HepG2 (cell line): ENCODE measurements around the gene NELFCD. TPM values are rescaled to one million over a fixed set of nuclear protein-coding genes. Genes with fewer than 3 reads are reported as not detected.

Experiments used
- EZH2 ChIP-seq: conservative IDR thresholded peaks from 2 replicates; pipeline ENCODE4 v1.6.1; 2012; ENCODE audit warnings: mild to moderate bottlenecking, low read depth, low read length, moderate library complexity
- HNRNPLL ChIP-seq: fragments of 200-400 bp; formaldehyde crosslinking; IDR thresholded peaks from 2 replicates; pipeline ENCODE4 v1.6.1; 2017; ENCODE audit warnings: mild to moderate bottlenecking, low read depth, low read length; ENCODE audit not compliant: poor library complexity, severe bottlenecking
- IKZF1 ChIP-seq: fragments of 450-650 bp; IDR thresholded peaks from 2 replicates; pipeline ENCODE4 v1.7.1; 2016
- JUND ChIP-seq: sonication (generic); formaldehyde crosslinking; IDR thresholded peaks from 2 replicates; pipeline ENCODE4 v1.8.0; 2022; ENCODE audit warnings: mild to moderate bottlenecking, missing genetic modification reagents
- NRL ChIP-seq: sonication (generic); formaldehyde crosslinking; IDR thresholded peaks from 2 replicates; pipeline ENCODE4 v1.5.0; 2020; ENCODE audit warnings: missing genetic modification reagents, mild to moderate bottlenecking, moderate library complexity, borderline replicate concordance
- RBM39 ChIP-seq: fragments of 200-400 bp; formaldehyde crosslinking; IDR thresholded peaks from one replicate; pipeline ENCODE4 v1.6.1; 2018; ENCODE audit warnings: antibody characterized with exemption, mild to moderate bottlenecking, low read depth, low read length; ENCODE audit not compliant: poor library complexity, severe bottlenecking
- SAP130 ChIP-seq: IDR thresholded peaks from 2 replicates; pipeline ENCODE4 v1.6.1; 2016; ENCODE audit warnings: low read depth
- TCF7L2 ChIP-seq: IDR thresholded peaks from 2 replicates; pipeline ENCODE4 v1.6.1; 2011; ENCODE audit warnings: mild to moderate bottlenecking, low read depth, low read length, moderate library complexity
- ZFX ChIP-seq: sonication (generic); formaldehyde crosslinking; IDR thresholded peaks from 2 replicates; pipeline ENCODE4 v1.4.0; 2020; ENCODE audit warnings: mild to moderate bottlenecking, low read depth, missing genetic modification reagents, moderate library complexity
- ZFYVE20 ChIP-seq: sonication (generic); formaldehyde crosslinking; IDR thresholded peaks from 2 replicates; pipeline ENCODE4 v1.8.0; 2023; ENCODE audit warnings: low read depth, mild to moderate bottlenecking, moderate library complexity, missing genetic modification reagents, borderline replicate concordance
- ZMYM4 ChIP-seq: sonication (generic); formaldehyde crosslinking; IDR thresholded peaks from 2 replicates; pipeline ENCODE4 v1.8.1; 2023; ENCODE audit warnings: mild to moderate bottlenecking, missing genetic modification reagents
- ZNF30 ChIP-seq: sonication (generic); formaldehyde crosslinking; IDR thresholded peaks from 2 replicates; pipeline ENCODE4 v1.5.0; 2020; ENCODE audit warnings: mild to moderate bottlenecking, missing genetic modification reagents
- ZNF530 ChIP-seq: sonication (generic); formaldehyde crosslinking; IDR thresholded peaks from 2 replicates; pipeline ENCODE4 v1.5.0; 2020; ENCODE audit warnings: low read depth, mild to moderate bottlenecking, missing genetic modification reagents
- ZNF570 ChIP-seq: sonication (generic); formaldehyde crosslinking; IDR thresholded peaks from 2 replicates; pipeline ENCODE4 v1.4.0; 2020; ENCODE audit warnings: mild to moderate bottlenecking, missing genetic modification reagents, borderline replicate concordance
- ZNF709 ChIP-seq: sonication (generic); formaldehyde crosslinking; IDR thresholded peaks from 2 replicates; pipeline ENCODE4 v1.5.0; 2020; ENCODE audit warnings: mild to moderate bottlenecking, missing genetic modification reagents
- ZSCAN22 ChIP-seq: sonication (generic); formaldehyde crosslinking; IDR thresholded peaks from 2 replicates; pipeline ENCODE4 v1.4.0; 2020; ENCODE audit warnings: mild to moderate bottlenecking, missing genetic modification reagents
- polyA plus RNA-seq, 8 experiments: library from polyadenylated mRNA; depleted of rRNA in 3 of 8; stranded (reverse) in 7 of 8; unstranded in 1 of 8; fragments of >200 nt; fragmentation: Illumina TruSeq in 4 of 8; extraction: Trizol in 4 of 8; gene quantifications; 2 replicates each; pipeline versions ENCODE4 v1.2.1 to v1.2.3, GENCODE V29; 2011 to 2016; ENCODE audit warnings: low read depth in 4 of 8, missing spikeins in 1 of 8, mixed read lengths in 1 of 8; ENCODE audit not compliant: insufficient read depth in 1 of 8
- total RNA-seq, 5 experiments: library from RNA; depleted of rRNA; stranded (reverse); fragments of >200 nt; fragmentation: Illumina TruSeq; extraction: Trizol; gene quantifications; 2 replicates each; pipeline ENCODE4 v1.2.3, GENCODE V29; 2016; ENCODE audit warnings: low read depth in 1 of 5
- TF ChIP-seq, protein P1 (sequence below): sonication (generic); formaldehyde crosslinking; IDR thresholded peaks from 2 replicates; pipeline ENCODE4 v1.4.0; 2020; ENCODE audit warnings: missing genetic modification reagents
- TF ChIP-seq, protein P2 (sequence below): sonication (generic); formaldehyde crosslinking; IDR thresholded peaks from 2 replicates; pipeline ENCODE4 v1.8.1; 2023; ENCODE audit warnings: mild to moderate bottlenecking, moderate library complexity, missing genetic modification reagents
- TF ChIP-seq, protein P3 (sequence below): sonication (generic); formaldehyde crosslinking; IDR thresholded peaks from 2 replicates; pipeline ENCODE4 v1.4.0; 2020; ENCODE audit warnings: missing genetic modification reagents

NELFCD gene
- total and polyA plus RNA-seq, 2 of the 13 experiments (the other 11 are each of a cell fraction or from before 2014, with no cell fraction given): 159 to 203 TPM

DNA sequence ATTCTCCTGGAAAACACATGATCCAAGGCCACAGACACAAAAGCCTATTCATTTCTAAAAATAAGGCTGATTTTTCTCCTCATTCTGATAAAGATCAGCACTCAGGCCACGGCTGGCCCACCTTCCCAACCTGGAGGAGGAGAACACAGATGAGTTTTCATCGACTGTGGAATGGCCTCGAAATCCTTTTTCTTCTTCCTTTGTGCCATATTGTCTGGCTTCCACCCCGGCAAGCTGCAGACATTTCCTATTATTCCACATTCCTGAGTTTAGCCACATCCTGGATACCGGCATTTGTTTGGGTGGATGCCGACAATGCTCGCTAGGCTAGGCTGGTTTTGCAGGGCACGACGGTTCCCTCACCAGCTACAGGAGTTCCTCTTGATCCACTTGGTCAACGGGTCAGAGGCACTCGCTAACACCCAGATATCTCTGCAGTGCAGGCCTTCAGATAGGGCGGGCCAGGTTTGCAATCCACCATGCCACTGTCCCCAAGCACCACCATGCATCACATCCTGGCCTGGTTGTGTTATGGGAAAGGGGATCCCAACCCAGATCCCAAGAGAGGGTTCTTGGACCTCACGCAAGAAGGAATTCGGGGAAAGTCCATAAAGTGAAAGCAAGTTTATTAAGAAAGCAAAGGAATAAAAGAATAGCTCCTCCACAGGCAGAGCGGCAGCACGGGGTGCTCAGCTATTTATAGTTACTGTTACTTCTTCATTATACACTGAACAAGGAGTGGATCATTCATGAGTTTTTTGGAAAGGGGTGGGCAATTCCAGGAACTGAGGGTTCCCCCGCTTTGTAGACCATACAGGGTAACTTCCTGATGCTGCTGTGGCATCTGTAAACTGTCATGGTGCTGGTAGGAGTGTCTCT is 30.2 kb downstream of the NELFCD start (continued):
- TF ChIP-seq ZNF709 (CRISPR knock-in tag) (no peak), ZNF30 (CRISPR knock-in tag) (no peak), ZFX (CRISPR knock-in tag) (peak; percentile 12; the same call in 1 of the 2 replicates), JUND (CRISPR knock-in tag) (no peak), NRL (CRISPR knock-in tag) (no peak), TCF7L2 (no peak), HNRNPLL (no peak), RBM39 (no peak), ZSCAN22 (CRISPR knock-in tag) (no peak), IKZF1 (no peak), ZMYM4 (no peak), SAP130 (CRISPR knock-in tag) (peak; percentile 56), ZNF530 (CRISPR knock-in tag) (no peak), ZNF570 (no peak), EZH2 (no peak), ZFYVE20 (CRISPR knock-in tag) (no peak)
- TF ChIP-seq, protein P1, sequence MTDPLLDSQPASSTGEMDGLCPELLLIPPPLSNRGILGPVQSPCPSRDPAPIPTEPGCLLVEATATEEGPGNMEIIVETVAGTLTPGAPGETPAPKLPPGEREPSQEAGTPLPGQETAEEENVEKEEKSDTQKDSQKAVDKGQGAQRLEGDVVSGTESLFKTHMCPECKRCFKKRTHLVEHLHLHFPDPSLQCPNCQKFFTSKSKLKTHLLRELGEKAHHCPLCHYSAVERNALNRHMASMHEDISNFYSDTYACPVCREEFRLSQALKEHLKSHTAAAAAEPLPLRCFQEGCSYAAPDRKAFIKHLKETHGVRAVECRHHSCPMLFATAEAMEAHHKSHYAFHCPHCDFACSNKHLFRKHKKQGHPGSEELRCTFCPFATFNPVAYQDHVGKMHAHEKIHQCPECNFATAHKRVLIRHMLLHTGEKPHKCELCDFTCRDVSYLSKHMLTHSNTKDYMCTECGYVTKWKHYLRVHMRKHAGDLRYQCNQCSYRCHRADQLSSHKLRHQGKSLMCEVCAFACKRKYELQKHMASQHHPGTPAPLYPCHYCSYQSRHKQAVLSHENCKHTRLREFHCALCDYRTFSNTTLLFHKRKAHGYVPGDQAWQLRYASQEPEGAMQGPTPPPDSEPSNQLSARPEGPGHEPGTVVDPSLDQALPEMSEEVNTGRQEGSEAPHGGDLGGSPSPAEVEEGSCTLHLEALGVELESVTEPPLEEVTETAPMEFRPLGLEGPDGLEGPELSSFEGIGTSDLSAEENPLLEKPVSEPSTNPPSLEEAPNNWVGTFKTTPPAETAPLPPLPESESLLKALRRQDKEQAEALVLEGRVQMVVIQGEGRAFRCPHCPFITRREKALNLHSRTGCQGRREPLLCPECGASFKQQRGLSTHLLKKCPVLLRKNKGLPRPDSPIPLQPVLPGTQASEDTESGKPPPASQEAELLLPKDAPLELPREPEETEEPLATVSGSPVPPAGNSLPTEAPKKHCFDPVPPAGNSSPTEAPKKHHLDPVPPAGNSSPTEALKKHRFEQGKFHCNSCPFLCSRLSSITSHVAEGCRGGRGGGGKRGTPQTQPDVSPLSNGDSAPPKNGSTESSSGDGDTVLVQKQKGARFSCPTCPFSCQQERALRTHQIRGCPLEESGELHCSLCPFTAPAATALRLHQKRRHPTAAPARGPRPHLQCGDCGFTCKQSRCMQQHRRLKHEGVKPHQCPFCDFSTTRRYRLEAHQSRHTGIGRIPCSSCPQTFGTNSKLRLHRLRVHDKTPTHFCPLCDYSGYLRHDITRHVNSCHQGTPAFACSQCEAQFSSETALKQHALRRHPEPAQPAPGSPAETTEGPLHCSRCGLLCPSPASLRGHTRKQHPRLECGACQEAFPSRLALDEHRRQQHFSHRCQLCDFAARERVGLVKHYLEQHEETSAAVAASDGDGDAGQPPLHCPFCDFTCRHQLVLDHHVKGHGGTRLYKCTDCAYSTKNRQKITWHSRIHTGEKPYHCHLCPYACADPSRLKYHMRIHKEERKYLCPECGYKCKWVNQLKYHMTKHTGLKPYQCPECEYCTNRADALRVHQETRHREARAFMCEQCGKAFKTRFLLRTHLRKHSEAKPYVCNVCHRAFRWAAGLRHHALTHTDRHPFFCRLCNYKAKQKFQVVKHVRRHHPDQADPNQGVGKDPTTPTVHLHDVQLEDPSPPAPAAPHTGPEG (CRISPR knock-in tag): no peak
- TF ChIP-seq, protein P2, sequence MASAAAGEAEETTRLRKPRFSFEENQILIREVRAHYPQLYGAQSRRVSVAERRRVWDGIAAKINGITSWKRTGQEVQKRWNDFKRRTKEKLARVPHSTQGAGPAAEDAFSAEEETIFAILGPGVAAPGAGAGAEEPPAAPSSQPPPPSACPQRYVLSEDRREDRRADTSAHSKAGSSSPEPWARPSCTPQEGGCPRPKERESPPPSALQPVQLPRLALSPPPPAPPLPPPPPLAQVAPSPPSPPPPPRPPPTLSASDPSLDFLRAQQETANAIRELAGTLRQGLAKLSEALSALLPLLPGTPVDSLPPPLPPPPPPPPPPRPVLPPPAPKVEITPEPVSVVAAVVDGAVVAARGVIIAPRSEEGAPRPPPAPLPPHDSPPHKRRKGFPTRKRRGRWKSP: no peak
- TF ChIP-seq, protein P3, sequence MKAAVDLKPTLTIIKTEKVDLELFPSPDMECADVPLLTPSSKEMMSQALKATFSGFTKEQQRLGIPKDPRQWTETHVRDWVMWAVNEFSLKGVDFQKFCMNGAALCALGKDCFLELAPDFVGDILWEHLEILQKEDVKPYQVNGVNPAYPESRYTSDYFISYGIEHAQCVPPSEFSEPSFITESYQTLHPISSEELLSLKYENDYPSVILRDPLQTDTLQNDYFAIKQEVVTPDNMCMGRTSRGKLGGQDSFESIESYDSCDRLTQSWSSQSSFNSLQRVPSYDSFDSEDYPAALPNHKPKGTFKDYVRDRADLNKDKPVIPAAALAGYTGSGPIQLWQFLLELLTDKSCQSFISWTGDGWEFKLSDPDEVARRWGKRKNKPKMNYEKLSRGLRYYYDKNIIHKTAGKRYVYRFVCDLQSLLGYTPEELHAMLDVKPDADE (CRISPR knock-in tag): no peak
